ENCODE measurements around the gene DUSP22. TPM values are rescaled to one million over a fixed set of nuclear protein-coding genes. Genes with fewer than 3 reads are reported as not detected.

Gene DUSP22
- total and polyA plus RNA-seq, 2 experiments from 2014 or later = 12.8 to 36.8 TPM

- no peaks in the 10 kb centered on the region for H3K4me1 ChIP-seq (ENCODE audit: insufficient read depth)
- no peaks in the 10 kb centered on the region; the same call in 1 of the 3 replicates for H3K9me3 Mint-ChIP-seq
- no peaks in the 10 kb centered on the region; the same call in 1 of the 2 replicates for H4K20me1 ChIP-seq (replicated peaks; ENCODE audit: insufficient read depth)
- TF ChIP-seq STAT1 (IDR thresholded peaks at IDR 0.05; ENCODE audit: unreplicated experiment) = no peak
- TF ChIP-seq, protein P1, sequence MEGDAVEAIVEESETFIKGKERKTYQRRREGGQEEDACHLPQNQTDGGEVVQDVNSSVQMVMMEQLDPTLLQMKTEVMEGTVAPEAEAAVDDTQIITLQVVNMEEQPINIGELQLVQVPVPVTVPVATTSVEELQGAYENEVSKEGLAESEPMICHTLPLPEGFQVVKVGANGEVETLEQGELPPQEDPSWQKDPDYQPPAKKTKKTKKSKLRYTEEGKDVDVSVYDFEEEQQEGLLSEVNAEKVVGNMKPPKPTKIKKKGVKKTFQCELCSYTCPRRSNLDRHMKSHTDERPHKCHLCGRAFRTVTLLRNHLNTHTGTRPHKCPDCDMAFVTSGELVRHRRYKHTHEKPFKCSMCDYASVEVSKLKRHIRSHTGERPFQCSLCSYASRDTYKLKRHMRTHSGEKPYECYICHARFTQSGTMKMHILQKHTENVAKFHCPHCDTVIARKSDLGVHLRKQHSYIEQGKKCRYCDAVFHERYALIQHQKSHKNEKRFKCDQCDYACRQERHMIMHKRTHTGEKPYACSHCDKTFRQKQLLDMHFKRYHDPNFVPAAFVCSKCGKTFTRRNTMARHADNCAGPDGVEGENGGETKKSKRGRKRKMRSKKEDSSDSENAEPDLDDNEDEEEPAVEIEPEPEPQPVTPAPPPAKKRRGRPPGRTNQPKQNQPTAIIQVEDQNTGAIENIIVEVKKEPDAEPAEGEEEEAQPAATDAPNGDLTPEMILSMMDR (conservative IDR thresholded peaks at IDR 0.05; ENCODE audit: low read depth in 2 of 2) = peak; percentile 53 to 59
- peaks cover 14% of the 10 kb centered on the region; the same call in 1 of the 2 replicates for H3K36me3 ChIP-seq (ENCODE audit: insufficient read depth)
- H3F3A ChIP-seq (replicated peaks; ENCODE audit: low read depth) = no peaks in the 10 kb centered on the region
- H3K4me3 ChIP-seq = no peak overlapping the region
- peaks cover 12% of the 10 kb centered on the region; the same call in 1 of the 2 replicates for H3K9me2 ChIP-seq (ENCODE audit: insufficient read depth)
- H3K27me3 ChIP-seq (ENCODE audit: insufficient read depth) = no peaks in the 10 kb centered on the region
- H3K4me3 Mint-ChIP-seq = no peak overlapping the region
- H3K4me2 ChIP-seq = no peak overlapping the region
- H3K27ac ChIP-seq (ENCODE audit: low read depth) = no peak overlapping the region
- H3K79me2 ChIP-seq (replicated peaks; ENCODE audit: insufficient read depth) = peaks cover 18% of the 10 kb centered on the region
- peaks cover 17% of the 10 kb centered on the region for H3K36me3 Mint-ChIP-seq (ENCODE audit: low read depth)
- peaks cover 2% of the 10 kb centered on the region; the same call in 2 of the 3 replicates for H3K4me1 Mint-ChIP-seq
- H2AFZ ChIP-seq = no peak overlapping the region
- H3K27me3 Mint-ChIP-seq (ENCODE audit: insufficient read depth, low read depth, poor library complexity) = no peaks in the 10 kb centered on the region
- DNase-seq (ENCODE audit: low spot score) (peak; percentile 68), ATAC-seq (peak; percentile 82)
- no peak overlapping the region for H3K27ac Mint-ChIP-seq
Measured at GRCh38 chr6:303948-304558, 11.8 kb downstream of the DUSP22 start.

GRCh38 chr6:304833-305370 is 12.6 kb downstream of the DUSP22 start:
- Mint-ChIP-seq H3K4me3 (no peak overlapping the region), H3K27me3 (ENCODE audit: insufficient read depth, low read depth, poor library complexity) (no peaks in the 10 kb centered on the region), H3K36me3 (ENCODE audit: low read depth) (peaks cover 17% of the 10 kb centered on the region), H3K9me3 (no peaks in the 10 kb centered on the region; the same call in 1 of the 3 replicates), H3K27ac (no peak overlapping the region), H3K4me1 (peaks cover 5% of the 10 kb centered on the region; the same call in 2 of the 3 replicates)
- DNase-seq (ENCODE audit: low spot score) = no peak
- TF ChIP-seq ZNF331 (CRISPR knock-in tag; IDR thresholded peaks at IDR 0.05; ENCODE audit: low read depth) (no peak), EZH2 (IDR thresholded peaks at IDR 0.05; ENCODE audit: low read depth, unreplicated experiment) (no peak), EZH2phosphoT487 (IDR thresholded peaks at IDR 0.05; ENCODE audit: unreplicated experiment) (no peak), CREB1 (CRISPR knock-in tag; IDR thresholded peaks at IDR 0.05; ENCODE audit: low read depth) (no peak), JUNB (IDR thresholded peaks at IDR 0.05; ENCODE audit: unreplicated experiment) (no peak), POLR2AphosphoS5 (IDR thresholded peaks at IDR 0.05; ENCODE audit: low read depth) (no peak), ZNF114 (CRISPR knock-in tag; IDR thresholded peaks at IDR 0.05) (no peak), STAT1 (IDR thresholded peaks at IDR 0.05; ENCODE audit: unreplicated experiment) (no peak)
- TF ChIP-seq, protein P2, sequence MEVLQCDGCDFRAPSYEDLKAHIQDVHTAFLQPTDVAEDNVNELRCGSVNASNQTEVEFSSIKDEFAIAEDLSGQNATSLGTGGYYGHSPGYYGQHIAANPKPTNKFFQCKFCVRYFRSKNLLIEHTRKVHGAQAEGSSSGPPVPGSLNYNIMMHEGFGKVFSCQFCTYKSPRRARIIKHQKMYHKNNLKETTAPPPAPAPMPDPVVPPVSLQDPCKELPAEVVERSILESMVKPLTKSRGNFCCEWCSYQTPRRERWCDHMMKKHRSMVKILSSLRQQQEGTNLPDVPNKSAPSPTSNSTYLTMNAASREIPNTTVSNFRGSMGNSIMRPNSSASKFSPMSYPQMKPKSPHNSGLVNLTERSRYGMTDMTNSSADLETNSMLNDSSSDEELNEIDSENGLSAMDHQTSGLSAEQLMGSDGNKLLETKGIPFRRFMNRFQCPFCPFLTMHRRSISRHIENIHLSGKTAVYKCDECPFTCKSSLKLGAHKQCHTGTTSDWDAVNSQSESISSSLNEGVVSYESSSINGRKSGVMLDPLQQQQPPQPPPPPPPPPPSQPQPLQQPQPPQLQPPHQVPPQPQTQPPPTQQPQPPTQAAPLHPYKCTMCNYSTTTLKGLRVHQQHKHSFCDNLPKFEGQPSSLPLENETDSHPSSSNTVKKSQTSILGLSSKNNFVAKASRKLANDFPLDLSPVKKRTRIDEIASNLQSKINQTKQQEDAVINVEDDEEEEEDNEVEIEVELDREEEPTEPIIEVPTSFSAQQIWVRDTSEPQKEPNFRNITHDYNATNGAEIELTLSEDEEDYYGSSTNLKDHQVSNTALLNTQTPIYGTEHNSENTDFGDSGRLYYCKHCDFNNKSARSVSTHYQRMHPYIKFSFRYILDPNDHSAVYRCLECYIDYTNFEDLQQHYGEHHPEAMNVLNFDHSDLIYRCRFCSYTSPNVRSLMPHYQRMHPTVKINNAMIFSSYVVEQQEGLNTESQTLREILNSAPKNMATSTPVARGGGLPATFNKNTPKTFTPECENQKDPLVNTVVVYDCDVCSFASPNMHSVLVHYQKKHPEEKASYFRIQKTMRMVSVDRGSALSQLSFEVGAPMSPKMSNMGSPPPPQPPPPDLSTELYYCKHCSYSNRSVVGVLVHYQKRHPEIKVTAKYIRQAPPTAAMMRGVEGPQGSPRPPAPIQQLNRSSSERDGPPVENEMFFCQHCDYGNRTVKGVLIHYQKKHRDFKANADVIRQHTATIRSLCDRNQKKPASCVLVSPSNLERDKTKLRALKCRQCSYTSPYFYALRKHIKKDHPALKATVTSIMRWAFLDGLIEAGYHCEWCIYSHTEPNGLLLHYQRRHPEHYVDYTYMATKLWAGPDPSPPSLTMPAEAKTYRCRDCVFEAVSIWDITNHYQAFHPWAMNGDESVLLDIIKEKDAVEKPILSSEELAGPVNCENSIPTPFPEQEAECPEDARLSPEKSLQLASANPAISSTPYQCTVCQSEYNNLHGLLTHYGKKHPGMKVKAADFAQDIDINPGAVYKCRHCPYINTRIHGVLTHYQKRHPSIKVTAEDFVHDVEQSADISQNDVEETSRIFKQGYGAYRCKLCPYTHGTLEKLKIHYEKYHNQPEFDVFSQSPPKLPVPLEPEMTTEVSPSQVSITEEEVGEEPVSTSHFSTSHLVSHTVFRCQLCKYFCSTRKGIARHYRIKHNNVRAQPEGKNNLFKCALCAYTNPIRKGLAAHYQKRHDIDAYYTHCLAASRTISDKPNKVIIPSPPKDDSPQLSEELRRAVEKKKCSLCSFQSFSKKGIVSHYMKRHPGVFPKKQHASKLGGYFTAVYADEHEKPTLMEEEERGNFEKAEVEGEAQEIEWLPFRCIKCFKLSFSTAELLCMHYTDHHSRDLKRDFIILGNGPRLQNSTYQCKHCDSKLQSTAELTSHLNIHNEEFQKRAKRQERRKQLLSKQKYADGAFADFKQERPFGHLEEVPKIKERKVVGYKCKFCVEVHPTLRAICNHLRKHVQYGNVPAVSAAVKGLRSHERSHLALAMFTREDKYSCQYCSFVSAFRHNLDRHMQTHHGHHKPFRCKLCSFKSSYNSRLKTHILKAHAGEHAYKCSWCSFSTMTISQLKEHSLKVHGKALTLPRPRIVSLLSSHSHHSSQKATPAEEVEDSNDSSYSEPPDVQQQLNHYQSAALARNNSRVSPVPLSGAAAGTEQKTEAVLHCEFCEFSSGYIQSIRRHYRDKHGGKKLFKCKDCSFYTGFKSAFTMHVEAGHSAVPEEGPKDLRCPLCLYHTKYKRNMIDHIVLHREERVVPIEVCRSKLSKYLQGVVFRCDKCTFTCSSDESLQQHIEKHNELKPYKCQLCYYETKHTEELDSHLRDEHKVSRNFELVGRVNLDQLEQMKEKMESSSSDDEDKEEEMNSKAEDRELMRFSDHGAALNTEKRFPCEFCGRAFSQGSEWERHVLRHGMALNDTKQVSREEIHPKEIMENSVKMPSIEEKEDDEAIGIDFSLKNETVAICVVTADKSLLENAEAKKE (CRISPR knock-in tag; IDR thresholded peaks at IDR 0.05) = no peak
- TF ChIP-seq, protein P1 (conservative IDR thresholded peaks at IDR 0.05; ENCODE audit: low read depth in 2 of 2) = no peak
- Histone ChIP-seq H3K9me2 (ENCODE audit: insufficient read depth) (peaks cover 10% of the 10 kb centered on the region; the same call in 1 of the 2 replicates), H3K4me1 (ENCODE audit: insufficient read depth) (no peaks in the 10 kb centered on the region), H4K20me1 (replicated peaks; ENCODE audit: insufficient read depth) (no peaks in the 10 kb centered on the region; the same call in 1 of the 2 replicates), H3F3A (replicated peaks; ENCODE audit: low read depth) (no peaks in the 10 kb centered on the region), H3K27ac (ENCODE audit: low read depth) (no peak overlapping the region), H2AFZ (no peak overlapping the region), H3K4me3 (no peak overlapping the region), H3K79me2 (replicated peaks; ENCODE audit: insufficient read depth) (peaks cover 12% of the 10 kb centered on the region; the same call in 1 of the 2 replicates), H3K27me3 (ENCODE audit: insufficient read depth) (no peaks in the 10 kb centered on the region), H3K36me3 (ENCODE audit: insufficient read depth) (peaks cover 14% of the 10 kb centered on the region; the same call in 1 of the 2 replicates), H3K4me2 (no peak overlapping the region)
- ATAC-seq = no peak
